ENCODE results near the gene BGN. TPM values are rescaled to one million over a fixed set of nuclear protein-coding genes. Genes with fewer than 3 reads are reported as not detected.

BGN gene
- total and polyA plus RNA-seq, 2 donors (not counting 1 experiment from before 2014, with no cell fraction given), result not detected

GRCh38 chrX:153476666-153477363, 18.0 kb upstream of the BGN start:
- ATAC-seq (ENCODE audit: low read depth) (no peak), DNase-seq (no peak)
- no peaks in the 10 kb centered on the region for H3K79me2 ChIP-seq (ENCODE audit: control insufficient read depth, insufficient read depth, low read length)
- WGBS (ENCODE audit: insufficient coverage), result 85% methylated on average over 4 of the region's 16 CpGs
- no peak overlapping the region for H2AFZ ChIP-seq (ENCODE audit: insufficient read depth, low read depth, low read length, poor library complexity, severe bottlenecking)
- H3K9ac ChIP-seq (ENCODE audit: low read length), result no peak overlapping the region
- no peak overlapping the region for H3K4me3 Mint-ChIP-seq
- H3K27ac Mint-ChIP-seq, result no peak overlapping the region
- CTCF ChIA-PET, result no interaction called here
- H4K20me1 ChIP-seq (ENCODE audit: control insufficient read depth, insufficient read depth, low read length, poor library complexity, severe bottlenecking), result no peaks in the 10 kb centered on the region
- no peak for TF ChIP-seq CTCF (IDR thresholded peaks at IDR 0.05)
- no peak for TF ChIP-seq EZH2 (IDR thresholded peaks at IDR 0.05; ENCODE audit: borderline replicate concordance, insufficient read depth, low read depth, low read length, poor library complexity, severe bottlenecking)
- H3K4me1 Mint-ChIP-seq, result peaks cover 6% of the 10 kb centered on the region
- H3K27me3 Mint-ChIP-seq, result no peaks in the 10 kb centered on the region
- no peaks in the 10 kb centered on the region for H3K36me3 ChIP-seq (replicated peaks in 1 of 2; ENCODE audit: control extremely low read depth in 1 of 2, control insufficient read depth in 1 of 2, extremely low read depth in 1 of 2, insufficient read depth in 2 of 2, low read length in 1 of 2)
- no peaks in the 10 kb centered on the region for H3K27me3 ChIP-seq (replicated peaks in 1 of 4; ENCODE audit: control extremely low read depth in 1 of 4, control insufficient read depth in 3 of 4, insufficient read depth in 4 of 4, low read length in 3 of 4)
- intact Hi-C loops (cut with micrococcal nuclease), result no loop called here
- no peaks in the 10 kb centered on the region for H3K9me3 ChIP-seq (ENCODE audit: control extremely low read depth in 1 of 3, control insufficient read depth in 2 of 3, insufficient read depth in 1 of 3, low read length in 2 of 3)
- H3K27ac ChIP-seq (ENCODE audit: low read length in 2 of 2), result no peak overlapping the region
- POLR2A ChIA-PET, result no interaction called here
- H3K4me2 ChIP-seq (replicated peaks; ENCODE audit: low read depth, low read length, poor library complexity, severe bottlenecking), result no peak overlapping the region
- H3K4me1 ChIP-seq (ENCODE audit: control insufficient read depth in 2 of 2, insufficient read depth in 2 of 2, low read length in 2 of 2), result peaks cover 0 to 10% of the 10 kb centered on the region in 2 donors
- H3K4me3 ChIP-seq (ENCODE audit: control extremely low read depth in 1 of 5, extremely low read depth in 1 of 5, insufficient read depth in 1 of 5, low read depth in 2 of 5, low read length in 4 of 5), result no peak overlapping the region
- no peaks in the 10 kb centered on the region for H3K9me3 Mint-ChIP-seq (ENCODE audit: insufficient read depth)

- Histone ChIP-seq H2AFZ (ENCODE audit: insufficient read depth, low read depth, low read length, poor library complexity, severe bottlenecking) (no peak overlapping the region), H3K4me1 (ENCODE audit: control insufficient read depth in 2 of 2, insufficient read depth in 2 of 2, low read length in 2 of 2) (peaks cover 0 to 10% of the 10 kb centered on the region in 2 donors), H3K9me3 (ENCODE audit: control extremely low read depth in 1 of 3, control insufficient read depth in 2 of 3, insufficient read depth in 1 of 3, low read length in 2 of 3) (no peaks in the 10 kb centered on the region), H3K27me3 (replicated peaks in 1 of 4; ENCODE audit: control extremely low read depth in 1 of 4, control insufficient read depth in 3 of 4, insufficient read depth in 4 of 4, low read length in 3 of 4) (no peaks in the 10 kb centered on the region), H4K20me1 (ENCODE audit: control insufficient read depth, insufficient read depth, low read length, poor library complexity, severe bottlenecking) (no peaks in the 10 kb centered on the region), H3K9ac (ENCODE audit: low read length) (no peak overlapping the region), H3K4me3 (ENCODE audit: control extremely low read depth in 1 of 5, extremely low read depth in 1 of 5, insufficient read depth in 1 of 5, low read depth in 2 of 5, low read length in 4 of 5) (no peak overlapping the region), H3K4me2 (replicated peaks; ENCODE audit: low read depth, low read length, poor library complexity, severe bottlenecking) (no peak overlapping the region), H3K79me2 (ENCODE audit: control insufficient read depth, insufficient read depth, low read length) (no peaks in the 10 kb centered on the region), H3K36me3 (replicated peaks in 1 of 2; ENCODE audit: control extremely low read depth in 1 of 2, control insufficient read depth in 1 of 2, extremely low read depth in 1 of 2, insufficient read depth in 2 of 2, low read length in 1 of 2) (no peaks in the 10 kb centered on the region), H3K27ac (ENCODE audit: low read length in 2 of 2) (no peak overlapping the region)
- H3K27me3 Mint-ChIP-seq, result no peaks in the 10 kb centered on the region
- H3K9me3 Mint-ChIP-seq (ENCODE audit: insufficient read depth), result no peaks in the 10 kb centered on the region
- intact Hi-C loops (cut with micrococcal nuclease), result no loop called here
- ChIA-PET CTCF (no interaction called here), POLR2A (no interaction called here)
- H3K4me1 Mint-ChIP-seq, result peaks cover 6% of the 10 kb centered on the region
- TF ChIP-seq EZH2 (IDR thresholded peaks at IDR 0.05; ENCODE audit: borderline replicate concordance, insufficient read depth, low read depth, low read length, poor library complexity, severe bottlenecking) (no peak), CTCF (IDR thresholded peaks at IDR 0.05) (no peak)
- ATAC-seq (ENCODE audit: low read depth) (no peak), DNase-seq (no peak)
- no peak overlapping the region for H3K27ac Mint-ChIP-seq
- 68% methylated on average over 6 of the region's 11 CpGs for WGBS (ENCODE audit: insufficient coverage)
- no peak overlapping the region for H3K4me3 Mint-ChIP-seq
Observed at GRCh38 chrX:153477364-153477857, 17.4 kb upstream of the BGN start.
